HG03095 (cell line): ENCODE results near the gene YIPF3.
A peak's percentile ranks its signal among the peaks of the same experiment; 100 is the strongest.
"Not testable (repeated sequence)": the region's sequence is repeated elsewhere in the genome, so short reads cannot be mapped to it uniquely, and the experiment has no call there.

Experiments used
- ATAC-seq: cut with Tn5 transposase; IDR thresholded peaks from one replicate; pipeline ENCODE4 v1.9.1; 2021; ENCODE audit warnings: moderate library complexity; ENCODE audit not compliant: unreplicated experiment

Gene YIPF3

GRCh38 chr6:43509984-43510826 lies 6.5 kb downstream of the YIPF3 start, which contains the start of gene LRRC73:
LRRC73 (minus strand) TSS chr6:43510346; CDS start chr6:43509785, 561 bp downstream.
- peak; percentile 45 for ATAC-seq

DNA sequence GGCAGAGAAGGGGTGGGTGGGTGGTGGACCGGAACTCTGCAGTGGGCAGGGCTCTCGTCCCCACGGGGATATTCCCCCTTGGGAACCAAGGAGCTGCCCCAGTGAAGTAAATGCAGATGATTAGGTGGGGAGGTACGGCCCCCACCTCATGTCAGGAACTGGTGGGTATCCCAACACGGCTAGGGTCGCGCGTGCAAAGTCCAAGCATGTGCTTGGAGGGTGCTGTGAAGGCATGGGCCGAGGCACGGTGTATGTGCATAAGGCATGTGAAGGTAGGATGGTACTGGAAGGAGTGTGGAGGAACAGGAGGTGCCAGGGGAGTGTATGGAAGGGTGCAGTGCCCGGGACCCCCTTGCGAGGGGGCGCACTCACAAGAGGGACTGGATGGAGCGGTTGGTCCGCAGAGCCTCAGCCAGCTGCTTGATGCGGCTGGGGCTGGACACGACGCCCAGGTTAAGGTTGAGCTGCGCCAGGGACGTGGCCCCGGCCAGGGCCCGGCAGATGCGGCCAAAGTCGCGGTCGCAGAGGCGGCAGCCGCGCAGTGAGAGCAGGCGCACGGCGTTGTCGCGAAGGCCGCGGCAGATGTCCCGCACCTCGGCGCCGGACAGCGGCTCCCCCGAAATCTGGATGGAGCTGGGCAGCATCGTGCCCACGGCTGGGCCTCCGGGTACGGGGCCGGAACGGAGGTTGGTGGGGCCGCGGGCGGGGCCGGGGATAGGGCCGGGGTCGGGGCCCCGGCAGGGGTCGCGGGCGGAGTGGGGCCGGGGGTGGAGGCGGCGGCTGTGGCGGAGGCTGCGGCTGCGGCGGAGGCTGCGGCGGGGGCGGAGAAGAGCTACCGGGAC lies 7.4 kb downstream of the YIPF3 start:
- no peak for ATAC-seq

DNA sequence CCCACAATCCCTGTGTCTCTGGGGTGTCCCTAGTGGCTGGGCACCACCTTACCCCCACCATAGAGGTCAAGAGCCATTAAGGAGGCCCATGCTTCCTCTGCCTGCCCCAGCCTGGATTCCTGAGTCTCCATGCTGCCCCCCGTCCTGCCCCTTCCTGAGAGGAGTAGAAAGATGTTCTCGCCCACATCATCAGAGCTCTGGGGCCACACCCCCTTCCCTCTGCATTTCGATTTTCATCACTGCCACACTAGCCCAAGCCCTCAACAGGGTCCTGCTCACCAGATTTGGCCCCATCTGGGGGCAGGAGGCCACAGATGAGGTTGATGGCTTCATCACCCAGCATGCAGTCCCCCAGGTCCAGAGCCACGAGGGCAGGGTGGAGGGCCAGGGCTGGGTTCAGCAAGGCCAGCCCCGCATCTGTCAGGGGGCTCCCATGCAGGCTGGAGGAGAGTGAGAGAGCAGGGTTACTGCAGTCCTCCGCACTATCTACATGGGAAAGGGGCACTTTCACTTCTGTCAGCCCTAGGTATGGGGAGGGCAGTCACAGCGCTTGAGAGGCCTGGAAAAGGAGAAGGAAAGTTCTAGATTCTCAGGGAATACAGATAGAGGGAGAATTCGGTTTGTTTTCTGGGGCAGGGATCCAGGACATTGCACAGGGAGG lies 8.1 kb downstream of the YIPF3 start:
- no peak for ATAC-seq

DNA sequence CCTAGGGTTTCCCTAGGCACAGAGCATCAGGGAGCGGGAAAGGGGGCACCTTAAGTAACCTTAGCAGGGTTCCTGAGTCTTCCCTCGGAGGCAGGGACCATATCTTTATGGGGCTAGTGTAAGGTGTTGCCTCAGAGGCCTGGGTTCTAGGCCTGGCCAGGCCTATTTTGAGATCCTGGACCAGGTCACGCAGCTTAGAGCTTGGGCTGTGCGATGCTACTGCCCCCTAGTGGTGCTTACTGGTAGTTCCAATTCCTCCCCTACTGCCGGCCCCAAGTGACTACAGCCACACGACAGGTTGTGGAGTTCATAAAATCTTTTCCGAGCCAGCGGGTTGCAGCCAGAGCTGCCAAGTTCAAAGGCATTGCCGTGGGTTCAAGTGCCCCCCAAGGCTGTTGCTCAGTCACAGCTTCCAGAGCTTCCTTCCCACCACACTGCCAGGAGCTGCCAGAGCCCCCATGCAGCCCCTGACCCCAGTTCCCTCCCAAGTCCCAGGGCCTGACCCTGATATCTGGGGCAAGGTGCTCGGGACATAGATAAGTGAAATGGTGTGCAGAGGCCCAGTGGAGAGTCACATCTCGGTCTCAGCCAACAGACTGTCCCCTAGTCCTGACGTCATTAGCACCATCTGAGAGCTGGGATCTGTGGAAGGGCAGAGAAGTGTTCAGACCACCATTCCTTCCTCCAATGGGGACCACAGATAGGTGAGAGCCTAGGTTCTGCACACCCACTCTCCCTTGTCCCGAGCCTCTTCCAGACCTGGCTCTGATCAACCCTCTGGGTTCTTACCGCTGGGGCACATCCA lies 9.9 kb downstream of the YIPF3 start:
- ATAC-seq: no peak

- no peak for ATAC-seq
These were observed 10.6 kb downstream of the YIPF3 start for GRCh38 chr6:43506171-43506570.

- ATAC-seq: no peak
These were observed 11.0 kb downstream of the YIPF3 start for GRCh38 chr6:43505718-43506117.

- no peak for ATAC-seq
These were observed 11.8 kb downstream of the YIPF3 start for GRCh38 chr6:43504756-43505593.

GRCh38 chr6:43503443-43503842 lies 13.3 kb downstream of the YIPF3 start:
- no peak for ATAC-seq

DNA sequence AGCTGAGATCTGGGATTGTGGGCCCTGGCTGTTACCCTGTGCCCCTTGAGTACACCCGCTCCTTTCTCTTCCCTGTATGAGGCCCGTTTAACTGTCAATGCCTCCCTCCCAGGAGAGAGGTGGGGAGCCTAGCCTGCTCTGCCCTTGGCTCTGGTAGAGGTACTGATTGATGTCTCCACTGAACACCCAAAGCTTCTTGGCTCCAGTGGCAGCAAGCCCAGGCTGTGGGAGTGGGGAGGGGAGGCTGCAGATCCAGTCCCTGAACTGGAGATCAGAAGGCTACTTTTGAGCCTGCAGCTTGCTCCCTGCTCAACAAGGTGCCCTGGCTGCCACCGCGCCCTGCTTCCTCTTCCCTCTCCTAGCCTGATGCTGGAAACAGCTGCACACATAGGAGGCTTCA lies 14.1 kb downstream of the YIPF3 start:
- no peak for ATAC-seq

- ATAC-seq: no peak
These were observed 15.8 kb downstream of the YIPF3 start for GRCh38 chr6:43500921-43501320.

DNA sequence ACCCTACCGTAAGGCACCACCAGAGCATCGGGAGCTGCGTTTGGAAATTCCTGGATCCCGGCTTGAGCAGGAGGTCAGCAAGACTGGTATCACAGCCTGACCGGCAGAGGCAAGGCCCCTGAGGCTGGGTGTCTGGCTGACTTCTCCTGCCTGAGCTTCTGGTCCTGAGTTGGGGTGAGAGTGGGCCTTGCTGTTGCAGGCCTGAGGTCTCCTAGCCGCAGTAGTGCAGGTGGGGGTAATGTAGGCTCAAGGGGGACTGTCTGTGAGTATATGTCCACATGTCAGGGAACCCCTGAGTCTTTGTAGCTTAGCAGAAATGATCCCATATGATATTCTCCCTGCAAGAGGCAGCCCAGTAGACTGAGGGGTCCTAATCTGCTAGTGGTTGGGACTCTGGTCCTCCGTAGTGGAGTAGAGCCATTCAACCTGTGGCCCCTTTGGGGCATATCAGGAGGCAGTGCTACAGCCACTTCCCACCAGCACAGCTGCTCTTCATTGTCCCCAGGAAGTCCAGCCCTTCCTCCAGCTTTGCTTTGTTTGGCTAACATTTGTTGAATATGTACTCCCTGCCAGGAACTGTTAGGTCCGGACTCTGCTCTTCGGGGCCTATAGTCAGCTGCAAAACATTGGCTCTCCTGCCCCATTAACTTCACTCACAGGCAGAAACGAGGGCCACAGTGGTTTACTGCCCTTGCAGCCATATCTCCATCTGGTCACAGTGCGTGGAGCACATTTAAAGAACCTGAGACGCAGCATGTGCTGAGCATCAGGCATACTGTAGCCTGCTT lies 17.5 kb downstream of the YIPF3 start:
- no peak for ATAC-seq

DNA sequence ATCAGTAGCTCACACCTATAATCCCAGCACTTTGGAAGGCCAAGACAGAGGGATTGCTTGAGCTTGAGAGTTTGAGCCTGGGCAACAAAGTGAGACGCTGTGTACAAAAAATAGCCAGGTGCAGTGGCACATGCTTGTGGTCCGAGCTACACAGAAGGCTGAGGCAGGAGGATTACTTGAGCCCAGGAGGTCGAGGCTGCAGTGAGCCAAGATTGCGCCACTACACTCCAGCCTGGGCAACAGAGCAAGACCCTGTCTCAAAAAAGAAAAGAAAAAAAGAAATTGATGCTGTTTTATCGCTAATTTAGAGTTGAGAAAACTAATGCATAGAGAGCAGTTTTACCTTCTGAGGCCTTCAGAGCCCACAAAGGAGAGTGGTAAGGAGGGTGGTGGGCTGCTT lies 18.4 kb downstream of the YIPF3 start:
- not testable (repeated sequence) for ATAC-seq

GRCh38 chr6:43497689-43498088 lies 19.0 kb downstream of the YIPF3 start:
- no peak for ATAC-seq

- ATAC-seq: no peak
These were observed 19.7 kb downstream of the YIPF3 start for GRCh38 chr6:43497129-43497396.

DNA sequence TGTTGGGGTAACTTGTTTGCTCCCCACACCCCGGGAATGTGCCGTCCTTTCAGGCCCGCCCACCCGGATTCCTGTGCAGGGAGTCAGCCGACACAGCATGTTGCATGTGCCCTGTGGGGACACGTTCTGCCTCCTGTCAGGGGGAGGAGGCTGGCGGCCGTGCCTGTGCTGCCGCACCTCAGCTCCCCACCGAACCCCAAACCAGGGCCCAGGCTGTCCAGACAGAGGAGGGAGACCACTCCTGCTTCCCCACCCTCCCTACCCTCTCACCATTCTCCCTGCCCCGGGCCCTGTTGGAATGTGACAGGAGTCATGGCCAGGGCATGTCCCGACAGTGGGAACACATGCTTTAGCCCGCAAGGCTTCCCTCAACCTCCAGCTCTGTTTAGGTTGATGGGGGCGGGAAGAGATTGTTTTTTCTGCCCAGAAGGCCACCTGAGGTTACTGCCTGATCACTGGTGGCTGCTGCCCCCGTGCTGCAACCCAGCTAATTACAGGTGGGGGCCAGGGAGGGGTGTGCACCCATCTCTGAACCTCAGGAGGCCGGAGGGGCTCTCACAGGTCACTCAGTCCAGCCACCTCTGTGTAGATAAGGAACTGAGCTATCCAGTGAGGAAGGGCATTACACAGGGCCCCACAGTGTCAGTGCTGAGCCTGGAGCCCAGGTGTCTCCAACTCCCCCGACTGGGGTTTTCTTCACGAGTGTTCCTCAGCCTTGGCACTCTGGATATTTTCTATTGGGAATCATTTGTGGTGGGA lies 20.2 kb downstream of the YIPF3 start:
- no peak for ATAC-seq

- ATAC-seq: no peak
These were observed 21.3 kb downstream of the YIPF3 start for GRCh38 chr6:43495409-43495941.

GRCh38 chr6:43494766-43495165 lies 22.0 kb downstream of the YIPF3 start:
- no peak for ATAC-seq

DNA sequence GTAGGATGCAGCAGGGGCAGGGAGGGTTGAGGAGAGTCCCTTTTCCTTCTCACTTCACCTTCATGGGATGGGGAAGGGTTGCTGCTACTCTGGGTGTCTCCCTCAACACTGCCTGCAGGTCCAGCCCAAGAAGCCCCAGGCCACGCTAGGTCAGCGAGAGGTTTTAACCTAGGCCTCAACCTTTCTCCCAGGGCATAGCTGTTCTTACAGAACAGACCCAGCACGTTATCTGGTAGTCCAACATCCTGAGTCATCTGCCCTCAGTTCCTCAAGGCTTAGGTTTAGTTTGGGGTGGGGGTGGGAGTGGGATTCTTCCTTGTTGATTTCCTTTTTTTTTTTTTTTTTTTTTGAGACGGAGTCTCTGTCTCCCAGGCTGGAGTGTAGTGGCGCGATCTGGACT lies 22.4 kb downstream of the YIPF3 start:
- ATAC-seq: no peak
